ENCODE data around the gene BCAS3. TPM values are rescaled to one million over a fixed set of nuclear protein-coding genes. Genes with fewer than 3 reads are reported as not detected.

The BCAS3 gene
- total RNA-seq, 2 donors from 2014 or later = 44.1 to 71.5 TPM

DNA sequence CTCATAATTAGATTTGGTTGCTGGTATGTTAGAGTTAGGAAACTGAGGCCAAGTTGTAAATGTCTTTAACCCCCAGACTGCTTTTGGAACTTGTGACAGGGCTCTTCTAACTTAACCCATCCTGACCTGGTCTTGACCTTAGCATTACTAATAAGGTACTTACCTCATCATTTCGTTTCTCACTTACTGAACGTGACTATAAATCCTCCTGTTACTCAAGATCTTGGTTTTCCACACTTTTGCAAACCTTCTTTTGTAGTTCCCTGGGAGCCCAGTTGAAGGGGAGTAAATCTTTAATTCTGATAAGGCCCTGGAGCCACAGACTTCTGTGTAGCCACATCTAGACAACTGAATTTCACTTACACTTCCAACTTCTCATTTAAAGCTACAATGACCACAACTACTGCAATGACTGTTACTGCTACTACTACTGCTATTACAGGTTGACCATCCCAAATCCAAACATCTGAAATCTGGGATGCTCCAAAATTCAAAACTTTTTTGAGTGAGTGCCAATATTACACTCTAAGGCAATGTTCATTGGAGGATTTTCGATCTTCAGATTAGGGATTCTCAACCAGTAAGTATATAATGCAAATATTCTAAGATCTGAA, 473.1 kb downstream of the BCAS3 start:
- Histone ChIP-seq H3K4me1 (no peaks in the 10 kb centered on the region), H3K27ac (no peak overlapping the region), H3K36me3 (replicated peaks in 1 of 2; ENCODE audit: insufficient read depth in 1 of 2, low read depth in 2 of 2) (no peaks in the 10 kb centered on the region), H3K9me3 (no peaks in the 10 kb centered on the region), H3K4me3 (no peak overlapping the region), H3K27me3 (no peaks in the 10 kb centered on the region)
- DNase-seq (no peak), ATAC-seq (no peak)
- TF ChIP-seq, protein P1, sequence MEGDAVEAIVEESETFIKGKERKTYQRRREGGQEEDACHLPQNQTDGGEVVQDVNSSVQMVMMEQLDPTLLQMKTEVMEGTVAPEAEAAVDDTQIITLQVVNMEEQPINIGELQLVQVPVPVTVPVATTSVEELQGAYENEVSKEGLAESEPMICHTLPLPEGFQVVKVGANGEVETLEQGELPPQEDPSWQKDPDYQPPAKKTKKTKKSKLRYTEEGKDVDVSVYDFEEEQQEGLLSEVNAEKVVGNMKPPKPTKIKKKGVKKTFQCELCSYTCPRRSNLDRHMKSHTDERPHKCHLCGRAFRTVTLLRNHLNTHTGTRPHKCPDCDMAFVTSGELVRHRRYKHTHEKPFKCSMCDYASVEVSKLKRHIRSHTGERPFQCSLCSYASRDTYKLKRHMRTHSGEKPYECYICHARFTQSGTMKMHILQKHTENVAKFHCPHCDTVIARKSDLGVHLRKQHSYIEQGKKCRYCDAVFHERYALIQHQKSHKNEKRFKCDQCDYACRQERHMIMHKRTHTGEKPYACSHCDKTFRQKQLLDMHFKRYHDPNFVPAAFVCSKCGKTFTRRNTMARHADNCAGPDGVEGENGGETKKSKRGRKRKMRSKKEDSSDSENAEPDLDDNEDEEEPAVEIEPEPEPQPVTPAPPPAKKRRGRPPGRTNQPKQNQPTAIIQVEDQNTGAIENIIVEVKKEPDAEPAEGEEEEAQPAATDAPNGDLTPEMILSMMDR (IDR thresholded peaks at IDR 0.05) = no peak
- intact Hi-C loops (cut with DNase I) = no loop called here
- WGBS, 2 donors = 82 to 90% methylated on average over 3 of the region's 3 CpGs

DNA sequence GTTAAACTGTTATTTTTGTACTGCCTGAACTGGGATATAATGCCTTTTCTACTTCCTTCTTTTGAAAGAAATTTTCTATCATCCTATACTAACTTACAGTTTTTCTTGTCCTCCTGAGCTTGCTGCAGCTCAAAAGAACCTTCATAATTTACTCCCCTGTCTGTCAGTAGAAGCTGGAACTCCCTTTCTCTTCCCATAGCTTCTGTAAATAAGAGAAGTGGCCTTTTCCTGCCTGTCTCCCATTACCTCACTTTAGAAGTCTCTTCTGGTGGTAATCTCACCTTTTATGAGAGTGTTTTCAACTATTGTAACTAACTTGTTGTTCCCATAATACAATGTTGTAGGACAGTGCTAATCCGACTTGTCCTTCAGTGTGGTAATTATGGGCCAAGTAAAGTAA, 475.2 kb downstream of the BCAS3 start:
- Histone ChIP-seq H3K27ac (no peak overlapping the region), H3K4me1 (no peaks in the 10 kb centered on the region), H3K36me3 (replicated peaks in 1 of 2; ENCODE audit: insufficient read depth in 1 of 2, low read depth in 2 of 2) (no peaks in the 10 kb centered on the region), H3K4me3 (no peak overlapping the region), H3K9me3 (no peaks in the 10 kb centered on the region), H3K27me3 (no peaks in the 10 kb centered on the region)
- no peak for TF ChIP-seq POLR2A (IDR thresholded peaks at IDR 0.05)
- TF ChIP-seq, protein P1 (IDR thresholded peaks at IDR 0.05) = no peak
- 88 to 96% methylated on average over 1 of the region's 1 CpG for WGBS, 2 donors
- no peak for DNase-seq
- no peak for ATAC-seq
- intact Hi-C loops (cut with DNase I) = no loop called here

DNA sequence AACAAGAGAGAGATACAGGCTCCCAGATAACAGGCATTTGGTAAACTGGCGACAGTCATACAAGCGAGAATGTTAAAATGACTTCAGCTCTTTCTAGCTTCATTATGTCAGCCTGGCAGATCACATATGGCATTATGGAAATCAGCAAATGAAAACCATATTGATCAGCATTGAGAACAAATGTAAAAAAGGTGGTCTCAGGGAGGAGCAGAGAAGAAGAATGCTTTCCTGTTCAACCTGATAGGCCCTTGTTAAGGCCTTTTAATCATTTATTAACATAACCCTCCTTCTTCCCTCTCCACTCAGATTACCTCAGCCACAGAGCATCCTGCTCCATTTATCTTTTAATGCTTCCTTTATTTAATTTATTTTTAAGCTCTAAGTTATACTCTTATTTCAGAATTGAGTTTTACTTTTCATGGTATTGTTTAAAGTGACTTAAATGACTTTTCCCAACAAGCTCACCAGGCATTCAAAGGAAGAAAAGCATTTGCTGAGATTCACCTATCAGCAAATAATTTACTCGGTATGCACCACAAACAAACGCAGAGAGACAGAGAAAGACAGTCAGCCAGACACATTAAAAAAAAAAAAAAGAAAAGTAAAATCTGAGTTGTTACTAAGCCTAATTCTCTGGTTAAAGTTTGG, 478.1 kb downstream of the BCAS3 start:
- no peaks in the 10 kb centered on the region for H3K9me3 ChIP-seq
- intact Hi-C loops (cut with DNase I) = no loop called here
- no peaks in the 10 kb centered on the region for H3K4me1 ChIP-seq
- TF ChIP-seq POLR2A (IDR thresholded peaks at IDR 0.05) = no peak
- TF ChIP-seq, protein P1 (IDR thresholded peaks at IDR 0.05) = no peak
- DNase-seq (no peak), ATAC-seq (no peak)
- no peak overlapping the region for H3K4me3 ChIP-seq
- H3K36me3 ChIP-seq (replicated peaks in 1 of 2; ENCODE audit: insufficient read depth in 1 of 2, low read depth in 2 of 2) = no peaks in the 10 kb centered on the region
- H3K27ac ChIP-seq = no peak overlapping the region
- WGBS, 2 donors = 86 to 91% methylated on average over 4 of the region's 4 CpGs
- no peaks in the 10 kb centered on the region for H3K27me3 ChIP-seq

DNA sequence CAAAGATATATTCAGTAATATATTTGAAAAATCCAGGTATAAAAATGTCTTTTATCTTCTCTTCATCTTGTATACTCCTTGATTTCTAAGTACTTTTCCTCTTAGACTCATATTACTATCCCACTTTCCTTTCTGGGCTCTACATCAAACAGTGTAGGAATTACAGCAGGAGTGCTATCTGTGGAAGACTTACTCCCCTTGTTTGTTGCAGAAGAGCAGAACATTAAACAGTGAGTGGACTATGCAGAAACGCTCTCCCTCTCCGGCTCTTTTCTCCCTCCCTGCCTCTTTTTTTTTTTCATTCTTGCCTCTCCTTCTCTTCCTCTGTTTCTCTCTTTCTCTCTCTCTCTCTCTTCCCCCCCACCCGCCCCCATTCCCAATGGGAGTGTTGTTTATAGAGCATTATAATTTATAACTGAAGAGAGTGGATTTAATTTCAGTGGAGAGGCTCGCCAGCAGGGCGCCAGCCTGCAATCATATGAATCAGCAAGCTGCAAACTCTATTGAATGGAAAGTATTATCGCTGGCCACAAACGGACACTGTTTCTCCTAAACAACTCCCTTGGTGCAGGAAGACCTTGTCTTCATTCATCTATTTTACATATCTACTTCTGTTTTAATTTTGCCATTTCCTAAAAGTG, 479.7 kb downstream of the BCAS3 start:
- intact Hi-C loops (cut with DNase I) = no loop called here
- ATAC-seq (no peak), DNase-seq (peak in 1 of 4 donors; percentile 13)
- no peaks in the 10 kb centered on the region for H3K4me1 ChIP-seq
- no peaks in the 10 kb centered on the region for H3K36me3 ChIP-seq (replicated peaks in 1 of 2; ENCODE audit: insufficient read depth in 1 of 2, low read depth in 2 of 2)
- no peak for TF ChIP-seq POLR2A (IDR thresholded peaks at IDR 0.05)
- TF ChIP-seq, protein P1 (IDR thresholded peaks at IDR 0.05) = no peak
- no peak overlapping the region for H3K27ac ChIP-seq
- no peaks in the 10 kb centered on the region for H3K27me3 ChIP-seq
- no peak overlapping the region for H3K4me3 ChIP-seq
- WGBS, 2 donors = 66 to 76% methylated on average over 6 to 7 of the region's 7 CpGs
- no peaks in the 10 kb centered on the region for H3K9me3 ChIP-seq

Measured in body of pancreas (tissue), 4 donors.